Neural progenitor cell (in vitro differentiated cells): Measurements from ENCODE around the gene PALB2. TPM values are rescaled to one million over a fixed set of nuclear protein-coding genes. Genes with fewer than 3 reads are reported as not detected.

ENCODE experiments used
- DNase-seq: peaks from one replicate; pipeline ENCODE4 v3.0.0-alpha.2; 2016; ENCODE audit warnings: low spot score
- H2AFZ ChIP-seq: fragments of 200-600 bp; sonication (generic); replicated peaks from 2 replicates; pipeline ENCODE4 v1.6.1; 2016; ENCODE audit warnings: antibody characterized with exemption
- H3F3A ChIP-seq: fragments of 200-600 bp; sonication (generic); 2 replicates; pipeline ENCODE4 v1.6.1; 2016; ENCODE audit warnings: antibody characterized with exemption, low read depth
- H3K27ac ChIP-seq: fragments of 200-600 bp; sonication (generic); 2 replicates; pipeline ENCODE4 v1.5.1; 2016; ENCODE audit warnings: mild to moderate bottlenecking
- H3K27me3 ChIP-seq: fragments of 200-600 bp; sonication (generic); 2 replicates; pipeline ENCODE4 v1.6.1; 2016; ENCODE audit warnings: mild to moderate bottlenecking, moderate library complexity
- H3K36me3 ChIP-seq: fragments of 200-600 bp; sonication (generic); 2 replicates; pipeline ENCODE4 v1.5.1; 2016
- H3K4me1 ChIP-seq: fragments of 200-600 bp; sonication (generic); 2 replicates; pipeline ENCODE4 v1.6.1; 2016; ENCODE audit warnings: mixed run types
- H3K4me2 ChIP-seq: fragments of 200-600 bp; sonication (generic); 2 replicates; pipeline ENCODE4 v1.6.1; 2016
- H3K4me3 ChIP-seq: fragments of 200-600 bp; sonication (generic); 2 replicates; pipeline ENCODE4 v1.5.1; 2016
- H3K79me2 ChIP-seq: fragments of 200-600 bp; sonication (generic); 2 replicates; pipeline ENCODE4 v1.6.1; 2016; ENCODE audit warnings: low read depth
- H3K9ac ChIP-seq: fragments of 200-600 bp; sonication (generic); 2 replicates; pipeline ENCODE4 v1.6.1; 2016
- H3K9me3 ChIP-seq: fragments of 200-600 bp; sonication (generic); 2 replicates; pipeline ENCODE4 v1.5.1; 2016; ENCODE audit warnings: low read depth
- H4K20me1 ChIP-seq: fragments of 200-600 bp; sonication (generic); 2 replicates; pipeline ENCODE4 v1.6.1; 2016; ENCODE audit warnings: low read depth
- H3K27ac Mint-ChIP-seq: 3 replicates; pipeline ENCODE4 v1.8.0; 2021; ENCODE audit warnings: mixed read lengths
- H3K27me3 Mint-ChIP-seq: 2 replicates; pipeline ENCODE4 v1.8.0; 2022; ENCODE audit warnings: low read depth, mild to moderate bottlenecking, inconsistent platforms, moderate library complexity, mixed read lengths; ENCODE audit not compliant: insufficient read depth
- H3K36me3 Mint-ChIP-seq: 3 replicates; pipeline ENCODE4 v1.8.0; 2021; ENCODE audit warnings: mixed read lengths
- H3K4me1 Mint-ChIP-seq: 3 replicates; pipeline ENCODE4 v1.8.0; 2021; ENCODE audit warnings: mixed read lengths
- H3K4me3 Mint-ChIP-seq: 3 replicates; pipeline ENCODE4 v1.8.0; 2021; ENCODE audit warnings: mild to moderate bottlenecking, moderate library complexity, mixed read lengths
- H3K9me3 Mint-ChIP-seq: 3 replicates; pipeline ENCODE4 v1.8.0; 2020; ENCODE audit warnings: mixed read lengths
- EZH2 ChIP-seq: fragments of 200-600 bp; sonication (generic); IDR thresholded peaks from 2 replicates; pipeline ENCODE4 v1.6.1; 2017; ENCODE audit warnings: antibody characterized with exemption, mild to moderate bottlenecking, moderate library complexity
- EZH2phosphoT487 ChIP-seq: fragments of 200-600 bp; sonication (generic); IDR thresholded peaks from 2 replicates; pipeline ENCODE4 v1.6.1; 2017; ENCODE audit warnings: antibody characterized with exemption
- total RNA-seq: library from RNA; depleted of rRNA; stranded (reverse); fragments of >200 nt; gene quantifications from 2 replicates; pipeline ENCODE4 v1.2.3, GENCODE V29; 2015; ENCODE audit warnings: low replicate concordance
- TF ChIP-seq, protein P1 (sequence below): fragments of 200-600 bp; sonication (generic); IDR thresholded peaks from 2 replicates; pipeline ENCODE4 v1.5.1; 2017; ENCODE audit warnings: antibody characterized with exemption, mild to moderate bottlenecking

The PALB2 gene
- total RNA-seq, 1 donor from 2014 or later, result 23.3 TPM

DNA sequence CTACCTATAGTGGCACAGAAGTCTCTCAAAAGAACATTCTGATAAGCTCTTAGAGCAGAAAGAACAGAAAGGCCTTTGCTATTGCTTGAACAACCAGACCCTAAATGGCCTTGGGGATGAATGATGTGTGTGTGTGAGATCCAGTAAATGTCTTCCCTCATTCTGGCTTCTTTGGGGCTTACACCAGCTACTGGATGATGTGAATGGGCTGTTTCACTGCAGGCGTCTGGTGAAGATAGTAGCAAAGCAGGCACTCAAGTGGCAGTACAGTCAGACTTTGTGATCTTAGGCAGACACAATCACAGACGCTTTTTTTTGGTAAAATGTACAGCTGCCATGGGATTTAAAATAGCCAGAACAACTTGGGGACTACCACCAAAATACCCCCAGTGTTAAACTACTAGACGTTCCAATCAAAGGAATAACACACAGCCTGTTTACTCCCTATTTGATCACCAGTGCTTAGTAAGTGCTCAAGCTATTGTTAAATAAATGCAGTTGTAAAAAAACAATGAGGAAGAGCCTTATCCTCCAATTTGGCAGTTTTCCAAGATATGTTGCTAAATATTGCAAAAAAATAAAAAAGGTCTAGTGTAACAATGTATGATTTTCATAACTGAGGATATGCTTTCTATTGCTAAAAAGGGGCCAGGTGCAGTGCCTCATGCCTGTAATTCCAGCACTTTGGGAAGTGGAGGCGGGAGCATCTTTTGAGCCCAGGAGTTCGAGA is 62.8 kb downstream of the PALB2 start:
- H3K9me3 Mint-ChIP-seq, result no peaks in the 10 kb centered on the region
- H3K4me3 Mint-ChIP-seq, result no peak overlapping the region
- Histone ChIP-seq H3K9me3 (no peaks in the 10 kb centered on the region), H3F3A (peaks cover 9% of the 10 kb centered on the region), H3K4me1 (no peaks in the 10 kb centered on the region), H3K4me2 (no peak overlapping the region), H3K36me3 (no peaks in the 10 kb centered on the region), H3K9ac (no peak overlapping the region), H3K4me3 (no peak overlapping the region), H3K27ac (no peak overlapping the region), H4K20me1 (peaks cover 4% of the 10 kb centered on the region), H3K27me3 (no peaks in the 10 kb centered on the region), H2AFZ (no peak overlapping the region), H3K79me2 (no peaks in the 10 kb centered on the region)
- H3K27me3 Mint-ChIP-seq, result no peaks in the 10 kb centered on the region
- H3K27ac Mint-ChIP-seq, result no peak overlapping the region
- no peaks in the 10 kb centered on the region for H3K4me1 Mint-ChIP-seq
- H3K36me3 Mint-ChIP-seq, result peaks cover 11% of the 10 kb centered on the region
- DNase-seq, result no peak
- TF ChIP-seq, protein P1, sequence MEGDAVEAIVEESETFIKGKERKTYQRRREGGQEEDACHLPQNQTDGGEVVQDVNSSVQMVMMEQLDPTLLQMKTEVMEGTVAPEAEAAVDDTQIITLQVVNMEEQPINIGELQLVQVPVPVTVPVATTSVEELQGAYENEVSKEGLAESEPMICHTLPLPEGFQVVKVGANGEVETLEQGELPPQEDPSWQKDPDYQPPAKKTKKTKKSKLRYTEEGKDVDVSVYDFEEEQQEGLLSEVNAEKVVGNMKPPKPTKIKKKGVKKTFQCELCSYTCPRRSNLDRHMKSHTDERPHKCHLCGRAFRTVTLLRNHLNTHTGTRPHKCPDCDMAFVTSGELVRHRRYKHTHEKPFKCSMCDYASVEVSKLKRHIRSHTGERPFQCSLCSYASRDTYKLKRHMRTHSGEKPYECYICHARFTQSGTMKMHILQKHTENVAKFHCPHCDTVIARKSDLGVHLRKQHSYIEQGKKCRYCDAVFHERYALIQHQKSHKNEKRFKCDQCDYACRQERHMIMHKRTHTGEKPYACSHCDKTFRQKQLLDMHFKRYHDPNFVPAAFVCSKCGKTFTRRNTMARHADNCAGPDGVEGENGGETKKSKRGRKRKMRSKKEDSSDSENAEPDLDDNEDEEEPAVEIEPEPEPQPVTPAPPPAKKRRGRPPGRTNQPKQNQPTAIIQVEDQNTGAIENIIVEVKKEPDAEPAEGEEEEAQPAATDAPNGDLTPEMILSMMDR, result no peak
- TF ChIP-seq EZH2, result no peak
- TF ChIP-seq EZH2phosphoT487, result no peak

DNA sequence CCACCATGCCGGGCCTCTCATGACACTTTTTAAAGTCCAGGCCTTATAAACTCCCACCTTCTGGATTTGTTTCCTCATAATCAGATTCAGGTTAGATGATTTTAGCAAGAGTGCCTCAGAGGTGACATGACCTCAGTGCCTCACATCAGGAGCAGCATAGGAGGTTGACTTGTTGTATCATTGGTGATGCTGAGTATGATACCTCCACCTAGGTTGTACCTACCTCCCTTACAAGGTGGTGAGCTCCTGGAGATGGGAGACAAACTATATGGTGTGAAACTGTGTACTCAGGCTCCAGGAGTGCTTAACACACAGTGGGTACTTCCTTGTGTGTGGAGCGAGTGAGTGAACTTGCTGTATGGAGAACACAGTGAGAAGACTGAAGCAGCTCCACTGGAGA is 63.6 kb downstream of the PALB2 start:
- TF ChIP-seq EZH2 (no peak), EZH2phosphoT487 (no peak)
- TF ChIP-seq, protein P1, result no peak
- no peaks in the 10 kb centered on the region for H3K79me2 ChIP-seq
- no peak overlapping the region for H3K9ac ChIP-seq
- peak overlapping the region; percentile 41 for H3K4me3 Mint-ChIP-seq
- H3K36me3 ChIP-seq, result no peaks in the 10 kb centered on the region
- no peak overlapping the region for H3K4me2 ChIP-seq
- H3K9me3 Mint-ChIP-seq, result no peaks in the 10 kb centered on the region
- no peak overlapping the region for H3K27ac Mint-ChIP-seq
- H2AFZ ChIP-seq, result no peak overlapping the region
- peaks cover 13% of the 10 kb centered on the region for H3K36me3 Mint-ChIP-seq
- H3K9me3 ChIP-seq, result no peaks in the 10 kb centered on the region
- H3K27me3 ChIP-seq, result no peaks in the 10 kb centered on the region
- no peaks in the 10 kb centered on the region for H3K4me1 ChIP-seq
- no peaks in the 10 kb centered on the region for H3K27me3 Mint-ChIP-seq
- H3F3A ChIP-seq, result peaks cover 9% of the 10 kb centered on the region
- no peak overlapping the region for H3K27ac ChIP-seq
- peaks cover 7% of the 10 kb centered on the region for H4K20me1 ChIP-seq
- H3K4me1 Mint-ChIP-seq, result no peaks in the 10 kb centered on the region
- H3K4me3 ChIP-seq, result no peak overlapping the region
- DNase-seq, result no peak

DNA sequence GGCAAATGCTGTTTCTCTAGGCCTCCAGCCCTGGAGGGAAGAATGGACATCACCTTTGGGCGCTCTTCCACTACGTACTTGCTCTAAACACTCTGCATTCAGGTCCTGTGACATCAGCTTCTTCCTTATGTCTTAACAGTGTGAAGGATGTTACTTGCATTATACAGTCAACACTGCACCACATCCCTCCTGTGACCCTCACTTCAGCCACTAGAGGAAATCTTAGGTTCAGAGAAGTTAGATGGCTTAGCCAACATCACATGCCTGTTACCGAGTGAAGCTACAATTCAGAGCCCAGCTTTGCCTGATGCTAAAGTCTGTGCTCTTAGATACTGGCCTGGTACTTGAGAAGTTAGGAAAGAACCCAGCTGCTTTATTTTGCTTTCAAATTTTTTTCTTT is 65.3 kb downstream of the PALB2 start:
- Histone ChIP-seq H3K36me3 (no peaks in the 10 kb centered on the region), H2AFZ (no peak overlapping the region), H3K9ac (no peak overlapping the region), H3F3A (peaks cover 7% of the 10 kb centered on the region), H3K4me1 (no peaks in the 10 kb centered on the region), H3K4me3 (no peak overlapping the region), H4K20me1 (peaks cover 15% of the 10 kb centered on the region), H3K4me2 (no peak overlapping the region), H3K27ac (no peak overlapping the region), H3K27me3 (no peaks in the 10 kb centered on the region), H3K79me2 (no peaks in the 10 kb centered on the region), H3K9me3 (no peaks in the 10 kb centered on the region)
- H3K4me3 Mint-ChIP-seq, result no peak overlapping the region
- no peaks in the 10 kb centered on the region for H3K4me1 Mint-ChIP-seq
- no peaks in the 10 kb centered on the region for H3K9me3 Mint-ChIP-seq
- H3K27me3 Mint-ChIP-seq, result no peaks in the 10 kb centered on the region
- no peak for DNase-seq
- H3K27ac Mint-ChIP-seq, result no peak overlapping the region
- TF ChIP-seq, protein P1, result no peak
- no peak for TF ChIP-seq EZH2phosphoT487
- no peak for TF ChIP-seq EZH2
- H3K36me3 Mint-ChIP-seq, result peaks cover 16% of the 10 kb centered on the region
